Chondrocyte (in vitro differentiated cells): ENCODE data around the gene ZDHHC1. TPM values are rescaled to one million over a fixed set of nuclear protein-coding genes. Genes with fewer than 3 reads are reported as not detected.
"Not testable (repeated sequence)": the region's sequence is repeated elsewhere in the genome, so short reads cannot be mapped to it uniquely, and the experiment has no call there.

ENCODE experiments used
- DNase-seq: peaks from one replicate; pipeline ENCODE4 v3.0.0; 2021; ENCODE audit warnings: mixed read lengths, low spot score
- H3K27ac Mint-ChIP-seq: one replicate; pipeline ENCODE4 v1.8.0; 2021; ENCODE audit warnings: mild to moderate bottlenecking, moderate library complexity, mixed read lengths; ENCODE audit not compliant: unreplicated experiment
- H3K27me3 Mint-ChIP-seq: 2 replicates; pipeline ENCODE4 v1.8.0; 2021; ENCODE audit warnings: low read depth, mixed read lengths
- H3K36me3 Mint-ChIP-seq: 2 replicates; pipeline ENCODE4 v1.8.0; 2021; ENCODE audit warnings: low read depth, mixed read lengths
- H3K4me1 Mint-ChIP-seq: 2 replicates; pipeline ENCODE4 v1.8.0; 2021; ENCODE audit warnings: low read depth, mild to moderate bottlenecking, mixed read lengths
- H3K4me3 Mint-ChIP-seq: one replicate; pipeline ENCODE4 v1.8.0; 2021; ENCODE audit warnings: mild to moderate bottlenecking, moderate library complexity, mixed read lengths; ENCODE audit not compliant: unreplicated experiment
- H3K9me3 Mint-ChIP-seq: 2 replicates; pipeline ENCODE4 v1.8.0; 2021; ENCODE audit warnings: low read depth, mixed read lengths
- CTCF ChIP-seq: fragments of 200-600 bp; sonication (generic); IDR thresholded peaks from 2 replicates; pipeline ENCODE4 v1.5.0; 2021; ENCODE audit warnings: antibody characterized with exemption, mild to moderate bottlenecking, moderate library complexity
- total RNA-seq: library from RNA; stranded (reverse); gene quantifications from 3 replicates; pipeline ENCODE4 v1.2.1, GENCODE V29; 2021

ZDHHC1 gene
- total RNA-seq, 1 donor from 2014 or later: 12.2 TPM

GRCh38 chr16:67387479-67388079, 28.7 kb downstream of the ZDHHC1 start:
- Mint-ChIP-seq H3K36me3 (peaks cover 1% of the 10 kb centered on the region), H3K4me1 (peaks cover 4% of the 10 kb centered on the region), H3K9me3 (no peaks in the 10 kb centered on the region), H3K27me3 (peaks cover 13% of the 10 kb centered on the region), H3K27ac (no peak overlapping the region), H3K4me3 (no peak overlapping the region)
- no peak for TF ChIP-seq CTCF
- DNase-seq: no peak

GRCh38 chr16:67386861-67387455, 29.3 kb downstream of the ZDHHC1 start:
- no peaks in the 10 kb centered on the region for H3K9me3 Mint-ChIP-seq
- no peaks in the 10 kb centered on the region for H3K4me1 Mint-ChIP-seq
- peaks cover 18% of the 10 kb centered on the region for H3K27me3 Mint-ChIP-seq
- no peak for TF ChIP-seq CTCF
- no peak for DNase-seq
- no peak overlapping the region for H3K4me3 Mint-ChIP-seq
- H3K36me3 Mint-ChIP-seq: peaks cover 1% of the 10 kb centered on the region
- no peak overlapping the region for H3K27ac Mint-ChIP-seq

GRCh38 chr16:67384778-67385510, 31.3 kb downstream of the ZDHHC1 start:
- no peak for TF ChIP-seq CTCF
- H3K4me1 Mint-ChIP-seq: no peaks in the 10 kb centered on the region
- no peak overlapping the region for H3K4me3 Mint-ChIP-seq
- no peak for DNase-seq
- peaks cover 20% of the 10 kb centered on the region for H3K27me3 Mint-ChIP-seq
- peaks cover 1% of the 10 kb centered on the region for H3K36me3 Mint-ChIP-seq
- no peaks in the 10 kb centered on the region for H3K9me3 Mint-ChIP-seq
- no peak overlapping the region for H3K27ac Mint-ChIP-seq

GRCh38 chr16:67383284-67383683, 33.0 kb downstream of the ZDHHC1 start:
- H3K27ac Mint-ChIP-seq: no peak overlapping the region
- DNase-seq: no peak
- TF ChIP-seq CTCF: no peak
- no peak overlapping the region for H3K4me3 Mint-ChIP-seq
- H3K9me3 Mint-ChIP-seq: no peaks in the 10 kb centered on the region
- H3K36me3 Mint-ChIP-seq: no peaks in the 10 kb centered on the region
- no peaks in the 10 kb centered on the region for H3K4me1 Mint-ChIP-seq
- H3K27me3 Mint-ChIP-seq: peaks cover 20% of the 10 kb centered on the region

GRCh38 chr16:67378642-67379041, 37.6 kb downstream of the ZDHHC1 start:
- DNase-seq: no peak
- peaks cover 16% of the 10 kb centered on the region for H3K27me3 Mint-ChIP-seq
- no peak overlapping the region for H3K27ac Mint-ChIP-seq
- no peaks in the 10 kb centered on the region for H3K9me3 Mint-ChIP-seq
- TF ChIP-seq CTCF: no peak
- no peak overlapping the region for H3K4me3 Mint-ChIP-seq
- H3K36me3 Mint-ChIP-seq: no peaks in the 10 kb centered on the region
- no peaks in the 10 kb centered on the region for H3K4me1 Mint-ChIP-seq

- not testable (repeated sequence) for H3K4me1 Mint-ChIP-seq, H3K4me3 Mint-ChIP-seq, H3K27ac Mint-ChIP-seq, H3K9me3 Mint-ChIP-seq, DNase-seq, H3K36me3 Mint-ChIP-seq
- peaks cover 13% of the 10 kb centered on the region for H3K27me3 Mint-ChIP-seq
These were observed 40.3 kb downstream of the ZDHHC1 start for GRCh38 chr16:67376012-67376411.
